GM19397 (cell line): ENCODE data around the gene NIBAN1.
"Not testable (repeated sequence)": the region's sequence is repeated elsewhere in the genome, so short reads cannot be mapped to it uniquely, and the experiment has no call there.

Experiments
- ATAC-seq: cut with Tn5 transposase; IDR thresholded peaks from one replicate; pipeline ENCODE4 v1.9.1; 2021; ENCODE audit warnings: mild to moderate bottlenecking, moderate library complexity; ENCODE audit not compliant: unreplicated experiment

The NIBAN1 gene

DNA sequence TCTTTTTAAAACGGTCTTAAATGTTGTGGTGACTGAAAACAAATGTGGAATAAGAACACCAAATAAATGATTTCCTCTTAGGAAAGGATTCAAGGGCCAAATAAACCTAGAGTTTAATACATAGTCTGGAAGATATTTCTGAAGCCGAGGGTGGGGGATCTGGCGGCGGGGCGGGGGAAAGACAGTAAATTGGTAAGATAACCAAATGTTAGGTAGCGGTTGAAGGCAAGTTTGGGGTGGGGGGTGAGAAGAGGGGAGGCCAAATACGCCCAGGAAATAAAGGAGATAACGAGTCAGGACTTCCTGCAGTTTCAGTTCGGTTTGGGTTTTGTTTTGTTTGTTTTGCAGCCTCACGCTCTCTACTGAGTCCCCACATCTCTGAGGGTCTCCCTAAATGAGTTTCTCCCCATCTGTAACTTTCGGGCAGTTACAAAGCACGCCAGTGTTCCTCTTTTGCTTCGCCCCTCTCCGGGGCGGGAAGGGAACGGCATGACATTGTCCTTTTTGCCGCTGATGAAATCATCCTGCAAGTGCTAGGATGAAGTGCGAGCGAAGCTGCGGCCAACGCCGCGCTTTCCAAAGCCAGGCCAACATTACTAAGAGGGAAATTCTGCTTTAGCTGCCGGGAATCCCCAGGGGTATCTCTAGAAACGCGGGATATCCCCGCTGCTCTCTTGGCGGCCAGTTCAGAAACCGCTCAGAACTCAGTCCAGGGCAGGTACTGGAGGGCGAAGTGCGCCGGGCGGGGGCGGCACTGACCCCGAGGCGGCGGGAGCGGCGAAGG, 844 bp downstream of the NIBAN1 start:
- peak; percentile 60 for ATAC-seq

DNA sequence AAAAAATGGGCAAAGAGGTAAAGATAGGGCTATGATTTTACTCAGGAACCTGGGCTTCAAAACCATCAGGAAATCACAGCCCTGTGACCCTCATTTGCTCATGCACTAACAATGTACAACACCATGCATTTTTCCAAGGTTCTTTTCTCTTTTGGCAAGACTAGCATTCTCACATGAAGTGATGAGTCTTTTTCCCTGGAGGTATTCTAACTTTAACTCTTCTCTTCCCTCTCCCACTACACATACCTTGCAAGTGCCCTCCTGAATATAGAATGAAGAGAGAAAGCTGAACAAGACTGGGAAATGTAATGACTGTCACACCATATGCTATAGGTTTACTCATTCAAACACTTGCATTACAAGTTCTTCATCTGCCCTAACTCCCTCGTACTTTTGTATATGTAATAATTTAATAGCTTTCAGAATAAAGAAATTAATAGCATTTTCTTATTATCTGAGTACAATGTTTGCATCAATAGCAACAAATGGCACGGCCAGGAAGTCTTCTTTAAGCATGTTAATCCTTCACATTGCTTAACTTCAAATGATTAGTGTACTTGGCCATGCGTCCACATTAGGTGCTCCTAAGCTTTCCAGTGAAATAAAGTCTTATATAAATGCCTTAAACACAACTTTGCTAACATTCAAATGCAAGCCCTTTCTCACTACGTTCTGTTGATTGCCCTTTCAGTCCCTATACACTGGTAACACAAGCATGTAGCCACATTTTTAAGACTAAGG, 1.8 kb downstream of the NIBAN1 start:
- no peak for ATAC-seq

DNA sequence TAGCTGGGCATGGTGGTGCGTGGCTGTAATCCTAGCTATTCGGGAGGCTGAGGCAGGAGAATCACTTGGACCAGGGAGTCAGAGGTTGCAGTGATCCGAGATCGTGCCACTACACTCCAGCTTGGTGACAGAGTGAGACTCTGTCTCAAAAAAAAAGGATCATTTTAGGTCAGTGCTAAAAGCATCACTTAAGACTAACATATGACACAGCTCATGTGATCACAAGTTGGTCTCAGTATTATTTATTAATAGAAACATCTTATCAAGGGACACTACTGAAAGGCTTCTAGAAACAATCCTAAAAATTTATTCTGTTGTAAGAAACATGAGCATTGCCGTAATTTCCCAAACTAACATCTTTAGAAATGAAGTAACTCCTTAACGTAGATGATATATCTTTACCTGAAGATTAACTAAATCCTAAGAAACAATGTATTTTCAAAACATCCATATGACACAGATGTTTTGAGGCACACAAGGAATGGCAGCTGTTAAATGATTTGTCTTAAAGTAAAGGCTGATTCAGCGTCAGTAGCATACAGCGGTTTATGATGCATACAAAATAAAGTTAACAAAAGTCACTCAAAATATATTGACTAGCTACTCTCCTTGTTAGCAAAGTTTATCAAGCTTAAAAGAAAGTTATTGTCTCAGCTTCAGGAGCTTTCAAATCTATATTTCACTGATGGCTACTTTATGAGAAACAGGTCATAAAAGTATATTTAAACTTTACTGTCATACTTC, 2.6 kb downstream of the NIBAN1 start:
- no peak for ATAC-seq

DNA sequence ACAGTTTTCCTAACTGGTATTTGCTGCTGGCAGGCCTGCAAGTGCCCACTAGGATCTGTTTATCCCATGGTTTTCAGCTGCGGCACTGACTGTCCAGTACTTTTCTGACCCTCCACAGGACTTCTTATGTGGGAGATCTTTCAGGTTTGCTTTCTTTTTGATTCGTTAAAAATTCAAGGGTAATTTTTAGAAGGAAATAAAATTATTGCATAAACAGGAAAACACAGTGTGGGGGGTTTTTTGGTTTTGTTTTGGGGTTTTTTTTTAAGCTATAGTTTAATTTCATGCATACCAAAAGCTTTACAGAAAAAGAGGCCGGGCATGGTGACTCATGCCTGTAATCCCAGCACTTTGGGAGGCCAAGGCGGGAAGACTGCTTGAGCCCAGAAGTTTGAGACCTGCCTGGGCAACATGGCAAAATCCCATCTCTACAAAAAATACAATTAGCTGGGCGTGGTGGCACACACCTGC, 3.6 kb downstream of the NIBAN1 start:
- no peak for ATAC-seq

DNA sequence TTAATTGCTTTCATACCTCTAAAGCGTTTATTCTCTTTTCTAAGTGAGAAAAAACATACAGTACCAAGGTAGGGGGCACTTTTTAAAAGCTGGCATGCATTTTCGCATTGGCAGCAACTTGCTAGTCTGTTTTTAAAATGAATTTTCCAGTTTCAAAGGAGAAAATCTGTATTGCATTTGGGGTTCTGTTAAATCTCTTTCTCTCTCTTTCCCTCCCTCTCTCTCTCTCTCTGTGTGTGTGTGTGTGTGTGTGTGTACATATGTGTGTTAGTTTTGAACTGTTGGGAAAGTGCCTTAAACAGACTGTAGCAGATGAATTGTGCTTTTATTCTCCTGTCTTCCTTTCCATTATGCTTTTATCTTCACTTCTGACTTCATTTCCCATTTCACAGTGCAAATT, 7.3 kb downstream of the NIBAN1 start:
- no peak for ATAC-seq

DNA sequence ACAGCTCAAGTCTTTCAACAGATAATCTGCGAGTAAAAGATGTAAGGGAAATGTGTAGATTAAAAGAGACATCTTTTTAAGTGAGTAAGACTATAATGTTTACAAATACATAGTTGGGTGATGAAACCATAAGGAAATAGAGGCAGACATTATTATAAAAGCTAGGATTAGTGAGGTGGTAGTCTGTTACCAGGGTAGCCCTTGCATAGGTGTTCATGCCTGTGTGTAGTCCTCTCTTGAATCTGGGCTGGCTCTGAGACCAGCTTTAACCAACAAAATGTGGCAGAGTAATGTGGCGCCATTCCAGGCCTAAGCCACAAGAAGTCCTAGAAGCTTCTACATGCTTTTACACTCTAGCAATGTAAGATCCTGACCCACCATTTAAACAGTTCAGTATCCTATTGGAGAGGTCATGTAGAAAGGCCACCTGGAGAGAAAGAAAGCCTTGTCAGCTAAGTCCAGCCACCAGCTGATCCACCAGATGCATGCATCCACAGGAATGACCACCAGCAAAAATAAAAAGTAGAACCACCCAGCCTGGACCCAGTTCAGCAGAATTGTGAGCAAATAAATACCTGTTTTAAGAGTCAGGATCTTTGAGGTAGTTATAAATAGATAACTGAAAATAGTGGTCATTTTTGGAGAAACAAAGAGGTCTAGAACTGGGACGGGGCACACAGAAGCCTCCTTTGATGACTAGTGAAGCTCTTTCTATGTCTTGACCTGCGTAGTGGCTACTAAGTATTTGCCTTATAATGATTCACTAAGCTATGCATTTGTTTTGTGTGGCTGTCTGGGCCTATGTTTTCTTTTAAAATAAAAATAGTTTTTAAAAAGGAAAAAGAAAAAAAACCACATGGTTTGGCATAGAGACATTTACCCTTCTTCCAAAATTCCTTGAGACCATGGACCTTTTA, 8.1 kb downstream of the NIBAN1 start:
- no peak for ATAC-seq

DNA sequence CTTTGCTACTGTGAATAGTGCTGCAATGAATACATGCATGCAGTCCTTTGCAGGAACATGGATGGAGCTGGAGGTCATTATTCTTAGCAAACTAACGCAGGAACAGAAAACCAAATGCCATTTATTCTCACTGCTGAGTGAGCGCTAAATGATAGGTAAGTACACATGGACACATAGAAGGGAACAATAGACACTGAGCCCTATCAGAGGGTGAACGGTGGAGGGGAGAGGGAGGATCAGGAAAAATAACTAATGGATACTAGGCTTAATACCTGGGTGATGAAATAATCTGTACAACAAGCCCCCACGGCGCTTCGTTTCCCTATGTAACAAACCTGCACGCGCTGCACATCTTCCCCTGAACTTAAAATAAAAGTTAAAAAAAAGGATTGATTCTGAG, 8.9 kb downstream of the NIBAN1 start:
- no peak for ATAC-seq

DNA sequence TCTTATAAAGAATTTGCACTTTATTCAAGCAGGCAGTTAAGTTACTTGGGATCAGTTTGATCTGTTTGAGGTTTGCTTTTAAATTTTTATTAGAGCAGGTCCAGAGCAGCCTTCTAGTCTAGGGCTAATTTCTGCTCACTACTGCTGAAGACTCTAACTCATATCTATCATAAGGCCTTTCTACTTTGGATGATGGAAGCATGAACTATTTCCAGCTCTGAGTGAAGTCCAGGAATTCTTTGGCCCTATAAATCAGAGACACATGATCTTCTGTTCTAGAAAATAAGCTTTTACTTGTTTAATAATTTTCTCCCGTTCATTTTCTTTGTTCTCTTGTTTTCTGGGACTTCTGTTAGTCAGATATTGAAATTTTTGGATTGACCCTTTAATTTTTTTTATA, 14.7 kb downstream of the NIBAN1 start:
- no peak for ATAC-seq

DNA sequence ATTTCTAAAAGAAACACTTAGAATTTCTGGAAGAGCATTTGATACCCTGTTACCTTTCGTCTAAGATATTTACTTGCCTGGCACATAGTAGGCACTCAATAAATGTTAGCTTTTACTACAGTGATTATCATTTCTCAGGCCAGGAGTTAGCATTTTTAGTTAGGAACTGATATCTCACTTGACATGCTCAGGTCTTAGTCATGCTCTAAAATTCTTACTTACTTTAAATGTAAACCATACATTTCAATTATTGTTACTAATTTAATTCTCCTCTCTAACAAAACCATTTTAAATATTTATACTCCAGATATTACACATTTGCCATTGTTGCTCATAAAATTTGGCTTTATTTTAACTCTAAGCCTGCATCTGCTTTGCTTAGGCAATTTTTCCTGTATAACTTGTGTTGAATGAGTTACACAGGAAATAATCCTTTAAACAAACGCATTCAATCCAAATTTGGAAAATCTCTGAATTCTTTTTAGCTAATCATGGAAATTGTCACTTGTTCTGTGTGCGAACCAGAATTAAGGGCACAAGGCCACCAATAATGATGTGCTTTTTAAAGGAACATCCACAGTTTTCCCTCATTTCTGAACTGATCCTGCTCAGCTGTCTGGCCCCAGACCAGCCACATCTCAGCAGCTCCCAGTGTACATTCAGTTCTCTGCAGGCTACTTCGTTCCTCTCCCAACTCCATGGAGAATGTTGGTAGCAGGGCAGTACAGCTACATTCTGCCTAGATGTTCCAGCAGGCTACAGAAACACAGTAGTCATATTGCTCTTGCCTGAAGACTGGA, 15.6 kb downstream of the NIBAN1 start:
- ATAC-seq: no peak

DNA sequence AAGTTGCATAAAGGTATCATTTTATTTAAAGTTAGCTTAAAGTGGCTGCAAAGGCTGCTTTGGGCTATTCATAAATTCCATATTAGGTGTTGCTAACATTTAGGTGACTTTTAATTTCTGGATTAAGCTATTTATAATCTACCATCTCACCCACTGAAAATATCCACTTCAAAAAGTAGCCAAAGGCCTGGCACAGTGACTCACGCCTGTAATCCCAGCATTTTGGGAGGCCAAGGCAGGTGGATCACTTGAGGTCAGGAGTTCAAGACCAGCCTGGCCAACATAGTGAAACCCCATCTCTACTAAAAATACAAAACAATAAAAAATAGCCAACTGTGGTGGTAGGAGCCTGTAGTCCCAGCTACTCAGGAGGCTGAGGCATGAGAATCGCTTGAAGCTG, 16.4 kb downstream of the NIBAN1 start:
- not testable (repeated sequence) for ATAC-seq

DNA sequence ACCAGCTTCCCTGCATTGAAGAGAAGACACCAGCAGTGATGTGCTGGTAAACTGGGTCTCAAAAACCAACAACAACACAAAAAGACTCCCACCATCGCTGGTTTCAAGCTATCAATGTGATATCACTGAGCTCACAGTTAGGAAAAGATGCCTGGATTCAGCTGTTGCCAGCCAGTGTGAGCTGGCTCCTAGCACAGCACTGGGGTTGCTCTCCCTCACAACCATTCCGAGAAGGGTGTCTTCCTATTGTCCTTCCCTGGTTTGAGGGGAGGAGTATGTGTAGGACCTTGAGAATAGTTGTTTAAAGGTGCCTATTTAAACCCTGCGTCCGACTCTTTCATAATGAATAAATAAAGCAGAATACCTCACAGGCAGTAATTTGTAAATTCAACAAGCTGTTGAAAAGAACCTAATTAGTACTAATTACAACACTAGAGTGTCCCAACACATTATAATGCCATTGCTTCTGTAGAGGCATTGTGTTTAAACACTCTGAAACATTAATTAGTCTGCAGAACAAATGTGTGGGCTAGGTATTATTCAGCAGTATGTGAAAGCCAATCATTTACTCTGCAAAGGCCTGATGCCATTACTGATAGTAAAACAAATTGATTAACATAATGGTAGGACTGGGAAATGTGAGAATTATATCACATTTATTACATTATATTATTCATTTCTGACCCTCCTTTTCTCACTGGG, 17.2 kb downstream of the NIBAN1 start:
- no peak for ATAC-seq

DNA sequence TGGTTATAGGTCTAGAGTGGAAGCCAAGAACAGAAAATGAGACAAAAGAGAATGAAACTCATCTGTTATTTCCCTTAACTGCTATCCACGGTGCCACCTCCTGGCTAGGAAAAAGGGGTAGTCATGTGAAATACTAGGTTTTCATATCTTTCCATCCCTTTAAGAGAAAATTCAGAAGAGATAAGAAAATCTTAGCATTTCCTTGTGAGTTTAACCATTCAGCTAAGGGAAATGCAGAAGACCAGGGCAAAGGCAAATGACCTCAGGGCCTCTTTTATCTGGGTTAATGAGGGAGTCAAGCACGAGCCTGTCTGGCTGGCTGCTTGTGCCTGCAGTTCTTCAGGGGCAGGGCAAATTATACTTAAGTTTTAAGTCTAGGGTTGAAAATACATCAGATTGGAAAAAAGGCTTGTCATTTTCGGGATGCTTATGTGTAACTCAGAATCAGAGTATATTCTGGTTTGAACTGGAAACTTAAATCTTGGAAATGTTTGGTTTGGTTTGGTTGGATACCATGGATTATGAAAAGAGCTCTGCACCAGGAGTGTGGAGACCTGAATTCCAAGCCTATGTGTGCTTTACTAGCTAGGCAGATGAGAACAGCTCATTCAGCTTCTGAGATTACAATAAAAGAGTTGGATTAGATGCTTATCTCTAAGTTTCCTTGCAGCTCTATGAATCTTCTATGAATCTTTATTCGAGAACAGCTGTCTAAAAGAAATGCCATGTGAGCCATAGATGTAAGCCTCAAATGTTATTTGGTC, 19.9 kb downstream of the NIBAN1 start:
- ATAC-seq: no peak

DNA sequence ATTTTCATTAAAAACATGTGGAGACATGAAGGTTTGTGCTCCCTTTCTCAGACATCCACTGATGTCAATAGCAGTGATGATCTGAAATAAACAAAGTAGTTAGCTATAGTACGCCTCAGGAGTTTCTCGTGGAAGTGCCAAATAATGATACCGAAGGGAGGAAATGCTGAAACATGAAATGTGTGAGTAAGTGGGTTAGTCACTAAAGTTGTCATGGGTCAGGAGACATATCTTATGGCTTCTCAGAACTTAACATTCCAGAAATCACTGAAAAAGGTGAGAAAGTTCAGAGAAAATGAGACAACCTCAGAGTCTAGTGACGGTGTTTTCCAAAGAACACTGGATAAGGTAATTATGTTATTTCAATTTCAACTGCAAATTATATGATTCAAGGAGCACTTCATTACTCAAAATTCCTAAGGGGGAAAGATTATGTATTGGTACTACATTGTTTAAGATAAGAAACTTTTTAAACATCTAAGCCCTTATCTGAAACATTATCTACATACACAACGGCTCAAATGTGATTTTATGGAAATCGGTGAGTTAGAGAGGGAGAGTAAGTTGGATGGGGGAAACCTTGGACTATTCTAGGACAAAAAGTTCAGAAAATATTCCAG, 20.6 kb downstream of the NIBAN1 start:
- ATAC-seq: no peak

DNA sequence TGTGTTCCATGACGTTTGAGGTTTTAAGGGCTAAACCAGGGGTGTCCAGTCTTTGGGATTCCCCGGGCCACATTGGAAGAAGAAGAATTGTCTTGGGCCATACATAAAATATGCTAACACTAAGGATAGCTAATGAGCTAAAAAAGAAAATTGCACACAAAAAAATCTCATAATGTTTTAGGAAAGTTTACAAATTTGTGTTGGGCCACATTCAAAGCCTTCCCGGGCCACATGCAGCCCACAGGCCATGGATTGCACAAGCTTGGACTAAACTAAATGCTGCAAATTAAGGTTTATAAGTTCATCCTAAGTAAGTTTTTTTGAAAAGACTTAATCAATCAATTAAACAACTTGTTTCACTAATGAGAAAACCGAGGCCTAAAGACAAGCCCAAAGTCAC, 21.9 kb downstream of the NIBAN1 start:
- no peak for ATAC-seq

DNA sequence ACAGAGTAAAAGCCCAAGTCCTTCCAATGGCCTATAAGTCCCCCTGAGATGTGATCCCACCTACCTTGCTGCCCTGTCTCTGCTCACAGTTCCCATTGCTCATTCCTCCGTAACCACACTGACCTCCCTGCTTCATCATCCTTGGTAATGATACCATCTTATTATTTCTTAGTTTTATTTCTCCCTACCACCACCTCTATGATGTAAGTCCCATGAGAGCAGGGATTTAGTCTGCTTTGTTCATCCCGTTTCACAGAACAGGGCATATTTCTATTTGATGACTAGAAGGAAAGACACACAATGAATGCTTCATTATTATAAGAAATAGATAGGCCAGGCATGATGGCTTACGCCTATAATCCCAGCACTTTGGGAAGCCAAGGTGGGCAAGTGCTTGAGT, 22.5 kb downstream of the NIBAN1 start:
- no peak for ATAC-seq

DNA sequence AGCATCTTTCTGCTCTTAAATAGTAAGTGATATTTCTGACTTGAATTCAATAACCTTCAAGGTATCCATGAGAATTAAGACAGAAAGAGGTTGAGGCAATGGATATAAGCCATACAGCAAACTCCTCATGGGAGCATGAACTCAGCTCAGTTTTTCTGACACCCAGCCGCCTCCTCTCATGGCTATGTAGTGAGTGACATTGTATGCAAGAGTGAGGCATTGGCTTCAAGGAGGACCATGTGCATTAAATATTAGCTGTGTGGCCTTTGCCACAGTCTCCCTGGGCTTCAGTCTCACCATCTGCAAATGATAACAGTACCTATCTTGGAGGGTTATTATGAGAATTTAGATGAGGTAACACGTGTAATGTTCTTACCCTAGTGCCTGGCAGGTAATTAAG, 23.4 kb downstream of the NIBAN1 start:
- ATAC-seq: no peak

DNA sequence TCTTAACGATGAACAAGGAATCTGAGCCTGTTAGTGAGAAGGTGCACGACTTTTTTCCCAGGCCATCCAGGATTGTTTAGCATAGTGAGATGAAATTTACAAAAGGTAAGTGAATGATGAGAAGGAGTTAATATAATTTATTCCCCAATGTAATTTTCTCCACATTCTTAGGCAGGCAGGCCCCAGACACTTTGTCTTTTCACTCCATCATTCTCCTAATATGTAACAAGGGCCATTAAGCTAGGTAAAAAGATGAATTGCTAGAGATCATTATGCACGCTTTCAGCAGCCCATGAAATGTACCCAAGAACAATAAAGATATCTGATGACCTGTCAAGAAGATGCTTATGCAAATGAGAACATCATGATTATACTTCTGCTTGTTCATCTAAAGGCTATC, 24.1 kb downstream of the NIBAN1 start:
- no peak for ATAC-seq
